ENCODE results near the gene CACHD1.
"Not testable (repeated sequence)": the region's sequence is repeated elsewhere in the genome, so short reads cannot be mapped to it uniquely, and the experiment has no call there.

CACHD1 gene

GRCh38 chr1:64715186-64715585 lies 245.3 kb downstream of the CACHD1 start:
- no peak for DNase-seq

GRCh38 chr1:64721135-64721534 lies 251.2 kb downstream of the CACHD1 start:
- no peak for DNase-seq

GRCh38 chr1:64721576-64722145 lies 251.7 kb downstream of the CACHD1 start:
- DNase-seq, result no peak

DNA sequence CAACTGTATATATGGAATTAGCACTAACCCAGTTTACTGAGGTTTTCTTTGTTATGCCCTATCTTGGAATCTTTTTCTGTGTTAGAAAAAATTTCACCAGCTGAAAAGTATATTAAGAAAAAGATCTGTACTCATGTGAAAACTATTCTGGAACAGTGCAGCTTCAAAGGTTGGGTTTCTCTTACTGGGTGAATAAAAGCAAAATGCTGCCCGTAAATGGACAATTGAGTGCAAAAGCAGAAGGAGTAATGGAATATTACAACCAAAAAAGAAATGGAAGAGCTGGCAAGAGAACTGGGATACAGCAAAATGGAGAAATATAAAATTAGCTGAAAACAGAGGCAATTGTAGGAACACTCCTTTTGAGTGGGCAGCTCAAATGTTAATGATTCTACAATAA lies 257.9 kb downstream of the CACHD1 start:
- no peak for DNase-seq

DNA sequence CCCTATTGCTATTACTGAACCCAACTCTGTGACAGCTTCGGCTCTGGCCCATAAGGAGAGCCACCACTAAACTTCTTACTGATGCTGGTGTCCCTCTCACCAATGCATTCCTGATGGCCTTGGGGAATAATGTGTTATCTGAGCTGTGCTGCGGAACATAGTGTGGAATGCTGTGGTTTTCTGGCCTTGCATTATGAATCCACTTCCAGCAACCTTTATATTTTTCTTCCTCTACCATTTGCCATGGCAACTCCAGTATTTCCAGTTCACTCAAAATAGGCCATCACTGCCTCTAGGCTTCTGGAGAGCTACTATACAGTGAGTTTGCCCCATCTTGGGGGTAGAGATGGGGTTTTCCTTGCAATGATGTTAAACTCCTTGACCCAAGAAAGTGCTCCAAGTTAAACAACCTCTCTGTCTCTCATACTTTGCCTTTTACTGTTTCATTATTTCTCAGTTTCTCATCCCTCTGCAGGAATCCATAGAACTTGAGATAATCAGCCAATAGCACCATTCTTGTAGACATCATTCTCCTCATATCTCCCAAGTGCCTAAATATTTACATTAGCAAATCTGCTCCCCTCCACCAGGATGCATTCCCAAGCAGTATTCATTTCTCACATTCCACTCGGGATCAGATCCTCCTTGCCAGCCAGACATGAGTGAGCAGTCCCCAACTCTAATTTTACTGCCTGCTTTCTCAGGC lies 263.8 kb downstream of the CACHD1 start:
- no peak for DNase-seq

- no peak for DNase-seq
These were observed 264.3 kb downstream of the CACHD1 start for GRCh38 chr1:64734287-64734652.

GRCh38 chr1:64740687-64741086 lies 270.8 kb downstream of the CACHD1 start:
- not testable (repeated sequence) for DNase-seq
